KOPT-K1 (cell line): ENCODE measurements around the gene ZCWPW1.
"Not testable (repeated sequence)": the region's sequence is repeated elsewhere in the genome, so short reads cannot be mapped to it uniquely, and the experiment has no call there.

Experiments used
- H3K27ac ChIP-seq: fragments of 200-600 bp; sonication (generic); 2 replicates; pipeline ENCODE4 v1.5.1; 2016; ENCODE audit warnings: antibody characterized with exemption, mild to moderate bottlenecking, low read depth, low read length; ENCODE audit not compliant: poor library complexity, severe bottlenecking
- H3K36me3 ChIP-seq: fragments of 200-600 bp; sonication (generic); 2 replicates; pipeline ENCODE4 v1.5.1; 2017; ENCODE audit warnings: antibody characterized with exemption, mild to moderate bottlenecking, low read length, moderate library complexity; ENCODE audit not compliant: insufficient read depth
- H3K9me3 ChIP-seq: fragments of 200-600 bp; sonication (generic); 2 replicates; pipeline ENCODE4 v1.5.1; 2017; ENCODE audit warnings: antibody characterized with exemption, low read length, mild to moderate bottlenecking; ENCODE audit not compliant: insufficient read depth, poor library complexity, severe bottlenecking

Gene ZCWPW1

GRCh38 chr7:100441641-100442535, 13.4 kb upstream of the ZCWPW1 start:
- Histone ChIP-seq H3K27ac (no peak overlapping the region), H3K9me3 (no peaks in the 10 kb centered on the region), H3K36me3 (no peaks in the 10 kb centered on the region)

DNA sequence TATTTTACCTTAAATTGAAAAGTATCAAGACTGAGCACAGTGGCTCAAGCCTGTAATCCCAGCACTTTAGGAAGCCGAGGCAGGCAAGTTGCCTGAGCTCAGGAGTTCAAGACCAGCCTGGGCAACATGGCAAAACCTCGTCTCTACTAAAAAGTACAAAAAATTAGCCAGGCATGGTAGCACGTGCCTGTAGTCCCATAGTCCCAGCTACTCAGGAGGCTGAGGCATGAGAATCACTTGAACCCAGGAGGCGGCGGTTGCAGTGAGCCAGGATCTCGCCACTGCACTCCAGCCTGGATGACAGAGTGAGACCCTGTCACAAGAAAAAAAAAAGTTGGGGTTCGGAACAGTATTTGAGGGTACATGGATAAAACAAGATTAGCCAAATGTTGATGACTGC, 10.7 kb upstream of the ZCWPW1 start:
- peaks cover 16% of the 10 kb centered on the region for H3K36me3 ChIP-seq
- not testable (repeated sequence) for H3K9me3 ChIP-seq, H3K27ac ChIP-seq

GRCh38 chr7:100438731-100439130, 10.2 kb upstream of the ZCWPW1 start:
- H3K27ac ChIP-seq, H3K9me3 ChIP-seq: not testable (repeated sequence)
- peaks cover 21% of the 10 kb centered on the region for H3K36me3 ChIP-seq

DNA sequence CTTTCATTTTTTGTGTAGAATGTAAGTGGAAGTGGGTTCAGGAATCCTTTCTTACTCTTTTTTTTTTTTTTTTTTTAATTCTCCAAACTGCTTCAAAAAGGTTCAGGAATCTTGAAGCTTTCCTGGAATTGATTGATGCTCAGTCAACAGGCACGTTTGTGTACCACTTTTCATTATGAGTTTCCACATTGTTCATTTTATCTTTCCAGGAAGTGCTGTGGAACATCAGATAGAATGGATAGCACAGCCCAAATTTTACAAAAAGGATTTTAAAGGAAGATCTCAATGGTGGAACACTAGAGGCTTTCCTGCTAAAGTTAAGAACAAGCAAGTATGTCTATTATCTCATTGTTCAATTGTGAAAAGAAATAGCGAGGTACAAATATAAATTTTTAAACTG, 9.7 kb upstream of the ZCWPW1 start:
- H3K9me3 ChIP-seq: no peaks in the 10 kb centered on the region
- no peak overlapping the region for H3K27ac ChIP-seq

DNA sequence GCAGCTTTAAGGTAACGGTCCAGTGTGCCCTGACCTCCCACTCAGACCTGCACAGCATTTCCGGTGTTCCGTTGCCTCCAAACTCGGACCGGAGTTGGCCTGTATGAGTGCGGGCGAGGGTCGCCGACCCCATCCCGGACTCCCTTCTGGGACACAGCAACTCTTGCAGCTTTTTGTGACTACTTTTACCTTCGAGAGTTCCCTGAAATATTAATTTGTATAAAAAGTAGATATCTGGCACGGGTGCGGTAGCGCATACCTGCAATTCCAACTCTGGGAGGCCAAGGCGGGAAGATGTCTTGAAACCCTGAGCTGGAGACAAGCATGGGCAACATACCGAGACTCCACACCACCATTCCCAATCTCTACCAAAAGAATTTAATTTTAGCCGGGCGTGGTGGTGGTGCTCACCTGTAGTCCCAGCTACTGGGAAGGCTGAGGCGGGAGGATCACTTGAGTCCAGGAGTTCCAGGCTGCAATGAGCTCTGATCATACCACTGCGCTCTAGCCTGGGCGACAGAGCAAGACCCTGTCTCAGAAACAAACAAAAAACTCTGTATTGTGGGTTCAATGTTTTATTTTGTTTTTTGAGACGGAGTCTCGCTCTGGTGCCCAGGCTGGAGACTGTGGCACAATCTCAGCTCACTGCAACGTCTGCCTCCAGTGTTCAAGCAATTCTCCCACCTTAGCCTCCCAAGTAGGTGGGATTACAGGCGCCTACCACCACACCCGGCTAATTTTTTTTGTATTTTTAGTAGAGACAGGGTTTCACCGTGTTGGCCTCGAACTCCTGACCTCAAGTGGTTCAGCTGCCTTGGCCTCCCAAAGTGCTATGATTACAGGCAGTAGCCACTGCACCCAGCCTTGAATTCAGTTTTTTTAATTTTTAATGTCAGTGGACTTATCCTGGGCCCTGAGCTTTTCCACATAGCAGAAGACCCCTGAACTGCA, 8.9 kb upstream of the ZCWPW1 start:
- no peaks in the 10 kb centered on the region for H3K9me3 ChIP-seq
- peak overlapping the region; percentile 99 for H3K27ac ChIP-seq

More for the DNA sequence above, 9.7 kb upstream of the ZCWPW1 start:
- H3K36me3 ChIP-seq: peaks cover 27% of the 10 kb centered on the region

DNA sequence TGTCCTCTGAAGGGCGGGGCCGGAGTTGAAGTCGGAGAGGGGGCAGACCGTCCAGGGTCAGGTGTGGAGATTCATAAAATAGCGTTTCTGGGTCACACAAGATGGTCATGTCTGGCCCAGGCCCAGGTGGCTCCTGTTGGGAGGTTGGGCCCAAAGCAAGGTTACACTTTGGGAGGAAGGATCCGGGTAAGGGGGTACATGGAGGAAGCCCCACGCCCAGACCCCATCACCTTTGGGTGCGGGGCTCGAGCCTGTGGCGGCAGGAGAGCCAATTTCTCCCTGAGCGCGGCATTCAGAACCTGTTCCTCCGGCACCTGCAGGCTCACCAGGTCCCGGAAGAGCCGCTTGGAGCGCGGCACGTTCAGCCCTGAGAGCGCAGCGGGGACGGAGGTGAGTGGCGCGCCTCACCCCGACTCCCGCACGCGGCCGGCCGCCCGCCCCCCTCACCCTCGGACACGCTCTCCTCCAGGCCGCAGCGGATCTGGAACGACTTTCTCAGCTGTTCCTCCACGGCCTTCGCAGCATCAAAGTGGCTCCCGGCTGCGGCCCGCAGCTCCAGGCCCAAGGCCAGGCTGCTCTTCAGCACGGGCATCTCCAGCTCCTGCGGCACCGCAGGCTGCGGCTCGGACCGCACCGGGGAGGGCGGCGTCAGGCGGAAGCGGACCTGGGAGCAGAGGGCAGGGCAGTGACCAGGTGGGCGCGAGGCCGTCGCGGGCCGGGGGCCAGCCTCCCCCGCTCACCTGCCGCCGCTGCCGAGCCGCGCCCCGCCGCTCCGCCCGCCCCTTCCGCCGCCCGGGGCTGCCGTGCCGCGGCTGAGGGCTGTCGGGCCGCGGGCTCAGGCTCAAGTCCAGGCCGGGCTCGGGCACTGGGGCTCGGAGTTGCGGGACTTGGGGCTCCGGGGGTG, 7.2 kb upstream of the ZCWPW1 start:
- Histone ChIP-seq H3K9me3 (no peaks in the 10 kb centered on the region), H3K36me3 (peaks cover 52% of the 10 kb centered on the region), H3K27ac (peak overlapping the region; percentile 99)

More for the DNA sequence above, 8.9 kb upstream of the ZCWPW1 start:
- H3K36me3 ChIP-seq: peaks cover 34% of the 10 kb centered on the region

DNA sequence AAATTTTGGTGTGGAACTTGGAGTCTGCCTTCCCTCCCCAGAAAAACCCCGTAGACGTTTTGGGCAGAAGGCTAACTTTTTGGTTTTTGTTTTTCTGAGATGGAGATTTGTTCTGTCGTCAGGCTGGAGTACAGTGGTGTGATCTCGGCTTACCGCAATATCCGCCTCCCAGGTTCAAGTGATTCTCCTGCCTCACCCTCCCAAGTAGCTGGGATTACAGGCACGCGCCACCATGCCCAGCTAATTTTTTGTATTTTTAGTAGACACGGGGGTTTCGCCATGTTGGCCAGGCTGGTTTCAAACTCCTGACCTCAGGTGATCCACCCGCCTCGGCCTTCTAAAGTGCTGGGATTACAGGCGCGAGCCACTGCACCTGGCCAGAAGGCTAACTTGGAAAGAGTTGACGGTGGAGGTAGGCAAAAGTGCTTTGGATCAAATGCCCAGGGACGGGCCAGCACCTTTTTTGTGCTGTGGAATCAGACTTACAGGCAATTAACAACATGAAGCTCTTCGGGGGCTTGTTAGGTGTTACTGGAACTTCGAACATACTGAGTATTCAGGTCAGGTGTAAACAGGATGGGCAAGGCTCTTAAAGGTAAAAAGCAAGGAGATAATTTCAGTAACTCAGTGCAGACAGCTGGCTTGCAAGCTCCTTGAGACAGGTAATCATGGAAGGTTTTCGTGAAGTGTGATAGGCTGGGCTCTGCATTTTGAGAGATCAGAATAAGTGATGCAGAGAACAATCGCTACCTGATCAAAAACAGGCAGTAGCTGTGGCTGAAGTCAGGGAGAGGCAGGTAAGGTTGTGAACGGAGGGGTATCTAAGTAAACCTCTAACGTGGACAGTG, 6.0 kb upstream of the ZCWPW1 start:
- H3K27ac ChIP-seq: peak overlapping the region; percentile 99
- H3K36me3 ChIP-seq: peaks cover 53% of the 10 kb centered on the region
- no peaks in the 10 kb centered on the region for H3K9me3 ChIP-seq

GRCh38 chr7:100433592-100434296, 5.2 kb upstream of the ZCWPW1 start:
- no peaks in the 10 kb centered on the region for H3K9me3 ChIP-seq
- H3K36me3 ChIP-seq: peaks cover 53% of the 10 kb centered on the region
- H3K27ac ChIP-seq: peak overlapping the region; percentile 99

GRCh38 chr7:100433276-100433591, 4.7 kb upstream of the ZCWPW1 start:
- H3K27ac ChIP-seq: peak overlapping the region; percentile 99
- peaks cover 53% of the 10 kb centered on the region for H3K36me3 ChIP-seq
- H3K9me3 ChIP-seq: no peaks in the 10 kb centered on the region

DNA sequence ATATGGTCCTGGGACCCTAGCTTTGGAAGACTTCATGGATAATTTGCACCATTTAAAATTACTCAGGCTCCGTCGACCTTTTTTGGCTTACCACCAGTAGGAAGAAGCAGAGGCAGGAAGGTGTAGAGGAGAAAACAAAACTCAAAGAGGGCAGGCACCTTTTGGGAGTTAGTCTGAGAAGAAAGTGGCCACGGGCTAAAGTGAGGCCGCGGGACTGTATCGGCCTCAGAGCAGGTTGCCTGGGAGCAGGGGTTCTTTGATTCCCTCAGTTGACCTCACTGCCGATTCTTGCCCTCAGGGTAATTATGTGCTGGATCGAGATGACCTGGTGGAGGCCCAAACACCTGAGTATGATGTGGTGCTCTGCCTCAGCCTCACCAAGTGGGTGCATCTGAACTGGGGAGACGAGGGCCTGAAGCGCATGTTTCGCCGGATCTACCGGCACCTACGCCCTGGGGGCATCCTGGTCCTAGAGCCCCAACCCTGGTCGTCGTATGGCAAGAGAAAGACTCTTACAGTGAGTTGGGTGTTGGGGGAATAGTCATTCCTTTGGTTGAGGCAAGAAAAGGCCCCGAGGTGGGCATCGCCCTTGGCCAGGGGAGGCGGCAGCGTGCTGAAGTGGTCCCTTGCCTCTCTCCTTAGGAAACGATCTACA, 4.2 kb upstream of the ZCWPW1 start:
- Histone ChIP-seq H3K9me3 (peaks cover 3% of the 10 kb centered on the region), H3K27ac (peak overlapping the region; percentile 99), H3K36me3 (peaks cover 53% of the 10 kb centered on the region)

- Histone ChIP-seq H3K36me3 (peaks cover 53% of the 10 kb centered on the region), H3K9me3 (peaks cover 6% of the 10 kb centered on the region), H3K27ac (peak overlapping the region; percentile 99)
These were observed 3.5 kb upstream of the ZCWPW1 start for GRCh38 chr7:100432053-100432452.

- Histone ChIP-seq H3K9me3 (peaks cover 6% of the 10 kb centered on the region), H3K27ac (peak overlapping the region; percentile 99), H3K36me3 (peaks cover 53% of the 10 kb centered on the region)
These were observed 2.8 kb upstream of the ZCWPW1 start for GRCh38 chr7:100431286-100431735.
